GM23338 (cell line): ENCODE measurements around the gene RFPL2.

Experiments used
- CREB1 ChIP-seq: fragments of 250-450 bp; sonication (Bioruptor Pico); IDR thresholded peaks from 2 replicates; pipeline ENCODE4 v1.5.0; 2020; ENCODE audit warnings: low read depth, mild to moderate bottlenecking, moderate library complexity
- ETS1 ChIP-seq: IDR thresholded peaks from 2 replicates; pipeline ENCODE4 v1.6.1; 2016; ENCODE audit warnings: antibody characterized with exemption
- EZH2phosphoT487 ChIP-seq: fragments of 200-600 bp; sonication (generic); IDR thresholded peaks from one replicate; pipeline ENCODE4 v1.8.1; 2018; ENCODE audit warnings: antibody characterized with exemption; ENCODE audit not compliant: unreplicated experiment
- POLR2AphosphoS5 ChIP-seq: IDR thresholded peaks from 2 replicates; pipeline ENCODE4 v1.6.1; 2016; ENCODE audit warnings: antibody characterized with exemption, low read depth
- TF ChIP-seq, protein P1 (sequence below), 2 experiments: fragments of 200-600 bp in 1 of 2; sonication (generic) in 1 of 2; conservative IDR thresholded peaks; 2 replicates each; pipeline versions ENCODE4 v1.5.1 to v1.6.1; 2016 to 2017; ENCODE audit warnings: antibody characterized with exemption in 2 of 2, low read depth in 2 of 2, mild to moderate bottlenecking in 2 of 2, moderate library complexity in 1 of 2

GRCh38 chr22:32199341-32199740 lies 5.5 kb downstream of the RFPL2 start:
- TF ChIP-seq, protein P1, sequence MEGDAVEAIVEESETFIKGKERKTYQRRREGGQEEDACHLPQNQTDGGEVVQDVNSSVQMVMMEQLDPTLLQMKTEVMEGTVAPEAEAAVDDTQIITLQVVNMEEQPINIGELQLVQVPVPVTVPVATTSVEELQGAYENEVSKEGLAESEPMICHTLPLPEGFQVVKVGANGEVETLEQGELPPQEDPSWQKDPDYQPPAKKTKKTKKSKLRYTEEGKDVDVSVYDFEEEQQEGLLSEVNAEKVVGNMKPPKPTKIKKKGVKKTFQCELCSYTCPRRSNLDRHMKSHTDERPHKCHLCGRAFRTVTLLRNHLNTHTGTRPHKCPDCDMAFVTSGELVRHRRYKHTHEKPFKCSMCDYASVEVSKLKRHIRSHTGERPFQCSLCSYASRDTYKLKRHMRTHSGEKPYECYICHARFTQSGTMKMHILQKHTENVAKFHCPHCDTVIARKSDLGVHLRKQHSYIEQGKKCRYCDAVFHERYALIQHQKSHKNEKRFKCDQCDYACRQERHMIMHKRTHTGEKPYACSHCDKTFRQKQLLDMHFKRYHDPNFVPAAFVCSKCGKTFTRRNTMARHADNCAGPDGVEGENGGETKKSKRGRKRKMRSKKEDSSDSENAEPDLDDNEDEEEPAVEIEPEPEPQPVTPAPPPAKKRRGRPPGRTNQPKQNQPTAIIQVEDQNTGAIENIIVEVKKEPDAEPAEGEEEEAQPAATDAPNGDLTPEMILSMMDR (conservative IDR thresholded peaks at IDR 0.05; ENCODE audit: low read depth in 2 of 2): no peak
- TF ChIP-seq ETS1: no peak
- TF ChIP-seq CREB1 (CRISPR knock-in tag): no peak
- no peak for TF ChIP-seq POLR2AphosphoS5
- TF ChIP-seq EZH2phosphoT487: no peak
